ENCODE results near the gene SLCO2A1.

The SLCO2A1 gene

DNA sequence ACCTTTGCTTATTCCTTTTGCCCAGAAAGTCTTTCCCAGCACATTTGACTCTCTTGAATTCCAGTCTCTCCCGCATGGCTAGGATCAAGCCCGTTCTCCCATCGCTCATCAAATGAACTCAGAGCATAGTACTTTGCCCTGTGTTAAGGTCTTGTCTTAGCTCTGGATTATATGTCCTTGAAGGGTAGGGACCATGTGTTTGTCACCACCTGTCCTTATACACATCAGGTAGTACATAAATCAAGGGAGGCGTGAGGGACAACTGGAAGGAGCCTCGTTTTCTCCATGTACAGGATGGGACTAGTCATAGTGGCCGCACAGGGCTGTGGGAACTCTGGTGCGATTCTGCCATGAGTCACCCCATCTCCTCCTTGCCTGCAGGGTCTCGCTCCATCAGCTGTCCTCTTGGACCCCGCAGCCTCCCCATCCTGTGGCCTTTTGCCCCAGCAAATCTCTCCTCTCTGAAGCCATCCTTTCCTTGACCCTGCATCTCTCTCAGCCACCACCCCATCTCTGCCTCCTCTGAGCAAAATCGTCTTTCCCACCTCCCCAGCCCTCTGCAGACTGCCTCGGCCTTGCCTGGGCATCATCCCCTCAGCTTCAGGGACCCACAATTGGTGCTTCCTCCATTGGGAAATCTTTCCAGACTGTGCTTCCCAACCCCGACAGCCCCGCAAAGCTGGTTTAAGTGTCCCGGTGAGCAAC is 100.7 kb downstream of the SLCO2A1 start:
- DNase-seq: no peak

DNA sequence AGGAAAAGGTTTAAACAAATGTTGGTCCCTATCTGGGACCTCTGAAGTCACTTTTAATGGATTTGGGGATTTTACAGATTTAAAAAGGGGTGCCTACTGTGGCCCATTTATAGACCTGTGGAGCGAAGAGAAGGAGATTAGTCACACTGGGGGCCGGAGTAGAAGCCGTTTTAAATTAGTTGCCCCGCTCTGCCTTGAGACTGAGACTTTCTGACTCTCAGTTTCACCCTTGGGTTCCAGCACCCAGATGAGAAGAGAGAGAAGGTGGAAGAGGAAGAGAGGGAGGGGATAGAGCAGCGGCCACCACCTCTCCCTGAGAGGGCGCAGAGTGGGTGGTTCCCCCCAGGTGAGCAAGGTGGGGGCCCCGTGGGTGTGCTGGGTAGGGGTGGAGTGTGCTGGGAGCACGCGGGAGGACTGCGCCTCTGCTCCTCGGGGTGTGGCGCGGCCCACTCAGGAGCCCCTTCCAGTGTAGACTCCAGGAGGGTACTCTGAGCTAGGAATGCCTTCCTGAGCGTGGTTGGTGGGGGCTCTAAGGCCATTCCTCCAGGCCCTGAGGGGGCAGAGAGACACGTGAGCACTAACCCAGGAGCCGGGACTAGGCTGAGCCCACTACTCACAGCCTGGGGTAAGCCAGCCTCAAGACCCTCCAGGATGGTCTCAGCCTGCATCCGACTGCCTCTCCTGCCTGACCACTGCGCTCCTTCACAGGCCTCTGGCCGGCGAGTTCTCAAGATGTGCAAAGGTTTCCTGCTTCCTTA is 101.4 kb downstream of the SLCO2A1 start:
- DNase-seq: no peak

- peak; percentile 65 for DNase-seq
These were observed 102.1 kb downstream of the SLCO2A1 start for GRCh38 chr3:133927540-133928066.

GRCh38 chr3:133926736-133927539 is 102.8 kb downstream of the SLCO2A1 start:
- DNase-seq: no peak

- no peak for DNase-seq
These were observed 103.6 kb downstream of the SLCO2A1 start for GRCh38 chr3:133925960-133926735.

- no peak for DNase-seq
These were observed 105.7 kb downstream of the SLCO2A1 start for GRCh38 chr3:133924041-133924440.

DNA sequence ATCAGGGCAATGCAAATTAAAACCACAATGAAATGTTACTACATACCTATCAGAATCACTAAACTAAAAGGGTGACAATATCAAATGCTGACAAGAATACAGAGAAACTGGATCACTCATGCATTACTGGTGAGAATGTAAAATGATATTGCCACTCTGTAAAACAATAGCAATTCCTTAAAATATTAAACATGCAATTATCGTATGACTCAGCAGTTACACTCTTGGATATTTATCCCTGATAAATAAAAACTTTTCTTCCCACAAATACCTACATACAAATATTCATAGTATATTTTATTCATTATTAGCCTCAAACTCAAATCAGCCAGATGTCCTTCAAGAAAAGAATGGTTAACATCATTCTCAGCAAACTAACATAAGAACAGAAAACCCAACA is 108.1 kb downstream of the SLCO2A1 start:
- DNase-seq: no peak

- DNase-seq: no peak
These were observed 112.6 kb downstream of the SLCO2A1 start for GRCh38 chr3:133917144-133917543.

DNA sequence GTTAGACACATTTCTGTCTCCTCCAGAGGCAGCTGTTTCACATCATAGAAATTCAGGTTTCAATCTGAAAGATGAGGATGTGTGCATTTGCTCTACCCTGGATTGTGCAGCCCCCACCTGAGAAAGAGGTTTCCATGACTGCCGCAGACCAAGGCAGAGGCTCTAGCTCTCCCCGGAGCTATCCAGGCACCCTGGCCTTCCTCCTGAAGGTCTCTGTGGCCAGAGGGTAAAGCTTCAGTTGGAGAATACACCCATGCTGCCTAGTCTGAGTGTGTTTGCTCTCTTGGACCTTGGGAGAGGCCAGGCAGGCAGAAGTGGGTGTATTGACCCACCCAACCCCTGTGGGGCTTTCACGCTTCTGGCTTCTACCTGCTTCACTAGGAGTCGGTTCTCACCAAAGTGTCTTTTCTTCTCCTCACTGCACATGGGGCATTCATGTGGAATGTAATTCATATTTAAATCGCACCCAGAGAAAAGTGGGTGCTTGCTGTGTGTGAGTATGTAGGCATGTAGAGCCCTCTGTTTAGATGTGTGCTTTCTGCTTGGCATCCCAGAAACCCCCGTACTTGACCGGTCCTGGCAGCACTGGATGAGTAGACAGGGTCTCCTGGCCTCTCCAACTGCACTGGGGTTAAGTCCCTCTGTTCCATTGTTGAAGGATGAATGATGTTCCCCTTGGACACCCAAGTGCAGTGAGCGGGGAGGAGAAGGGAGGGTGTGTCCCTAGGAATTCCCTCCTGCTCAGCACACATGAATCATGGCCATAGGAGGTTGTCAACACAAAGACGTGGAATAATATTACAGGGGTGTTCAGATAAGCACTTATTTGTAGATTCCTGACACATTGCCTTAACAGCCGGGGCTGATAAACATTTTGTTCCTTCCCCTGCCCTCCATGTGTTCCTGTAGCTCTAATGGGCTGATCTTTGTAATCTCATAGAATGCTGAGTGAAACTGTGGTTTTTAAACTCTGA is 113.8 kb downstream of the SLCO2A1 start:
- no peak for DNase-seq

- DNase-seq: no peak
These were observed 114.7 kb downstream of the SLCO2A1 start for GRCh38 chr3:133914839-133915600.

DNA sequence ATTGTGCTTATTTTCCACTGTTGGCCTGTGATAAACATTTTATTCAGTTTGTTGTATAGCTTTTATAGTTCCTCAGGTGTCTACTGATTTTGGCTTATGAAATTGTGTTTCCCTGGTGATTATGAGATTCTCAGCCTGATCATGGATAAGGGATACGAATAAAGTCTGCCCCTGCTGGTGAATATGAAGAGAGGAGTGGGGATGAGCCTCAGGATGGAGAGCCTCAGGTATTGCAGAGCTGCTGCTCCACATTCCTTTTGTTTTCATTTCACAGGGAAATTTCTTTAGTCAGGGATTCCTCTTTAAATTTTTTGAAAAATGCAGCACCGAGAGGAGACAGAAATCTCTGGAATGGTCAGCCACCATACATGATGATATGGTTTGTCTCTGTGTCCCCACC is 119.3 kb downstream of the SLCO2A1 start:
- DNase-seq: no peak

DNA sequence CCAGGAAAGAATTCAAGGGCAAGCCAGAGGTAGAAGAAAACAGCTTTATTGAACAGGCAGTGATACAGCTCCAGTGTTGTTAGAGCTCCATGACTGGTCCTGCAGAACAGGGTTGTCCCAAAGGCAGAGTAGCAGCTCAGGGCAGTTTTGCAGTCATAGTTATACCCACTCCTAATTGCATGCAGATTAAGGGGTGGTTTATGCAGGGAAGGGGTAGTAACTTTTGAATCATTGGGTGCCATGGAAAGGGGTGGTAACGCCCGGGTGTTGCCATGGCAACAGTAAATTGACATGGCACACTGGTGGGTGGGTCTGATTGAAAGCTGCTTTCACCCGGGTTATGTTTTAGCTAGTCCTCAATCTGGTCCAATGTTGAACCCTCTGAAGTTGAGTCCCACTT is 124.3 kb downstream of the SLCO2A1 start:
- DNase-seq: no peak

GRCh38 chr3:133901847-133902246 is 127.9 kb downstream of the SLCO2A1 start:
- DNase-seq: no peak

DNA sequence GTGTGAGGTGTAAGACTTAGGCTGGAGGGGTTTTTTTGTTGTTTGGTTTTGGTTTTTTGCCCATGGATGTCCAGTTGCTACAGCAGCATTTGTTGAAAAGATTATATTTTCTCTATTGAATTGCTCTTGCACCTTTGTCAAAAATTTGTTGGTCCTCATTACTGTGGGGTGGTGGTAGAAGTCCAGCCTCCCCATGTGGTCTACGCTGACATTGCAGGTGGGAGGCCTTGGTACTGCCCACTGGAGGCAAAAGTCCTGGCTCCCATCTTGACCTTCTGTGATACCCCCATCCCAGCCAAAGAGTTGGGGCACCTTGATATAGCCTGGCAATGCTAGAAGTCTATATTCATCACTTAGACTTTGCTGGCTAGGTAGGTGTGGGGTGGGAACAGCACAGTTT is 128.6 kb downstream of the SLCO2A1 start:
- DNase-seq: no peak

GRCh38 chr3:133899311-133899710 is 130.4 kb downstream of the SLCO2A1 start:
- DNase-seq: no peak

DNA sequence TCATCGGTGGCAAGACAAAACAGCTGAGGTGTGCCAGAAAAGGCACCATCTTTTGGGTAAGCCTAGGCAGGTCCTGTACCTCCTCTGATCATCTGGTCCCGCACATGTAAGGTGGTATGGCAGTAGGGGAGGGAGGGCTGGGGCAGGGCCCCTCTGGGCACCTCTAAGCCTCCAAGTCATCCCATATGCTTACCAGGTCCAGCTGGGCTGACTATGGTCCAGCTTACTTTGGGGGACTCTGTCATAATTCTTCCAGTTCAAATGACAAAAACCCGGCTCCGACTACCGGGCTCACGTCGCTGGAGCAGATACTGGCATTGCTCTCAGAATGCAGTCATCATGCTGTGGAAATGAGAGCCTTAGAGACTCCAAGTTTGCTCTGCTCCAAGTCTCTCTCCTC is 132.2 kb downstream of the SLCO2A1 start:
- no peak for DNase-seq

DNA sequence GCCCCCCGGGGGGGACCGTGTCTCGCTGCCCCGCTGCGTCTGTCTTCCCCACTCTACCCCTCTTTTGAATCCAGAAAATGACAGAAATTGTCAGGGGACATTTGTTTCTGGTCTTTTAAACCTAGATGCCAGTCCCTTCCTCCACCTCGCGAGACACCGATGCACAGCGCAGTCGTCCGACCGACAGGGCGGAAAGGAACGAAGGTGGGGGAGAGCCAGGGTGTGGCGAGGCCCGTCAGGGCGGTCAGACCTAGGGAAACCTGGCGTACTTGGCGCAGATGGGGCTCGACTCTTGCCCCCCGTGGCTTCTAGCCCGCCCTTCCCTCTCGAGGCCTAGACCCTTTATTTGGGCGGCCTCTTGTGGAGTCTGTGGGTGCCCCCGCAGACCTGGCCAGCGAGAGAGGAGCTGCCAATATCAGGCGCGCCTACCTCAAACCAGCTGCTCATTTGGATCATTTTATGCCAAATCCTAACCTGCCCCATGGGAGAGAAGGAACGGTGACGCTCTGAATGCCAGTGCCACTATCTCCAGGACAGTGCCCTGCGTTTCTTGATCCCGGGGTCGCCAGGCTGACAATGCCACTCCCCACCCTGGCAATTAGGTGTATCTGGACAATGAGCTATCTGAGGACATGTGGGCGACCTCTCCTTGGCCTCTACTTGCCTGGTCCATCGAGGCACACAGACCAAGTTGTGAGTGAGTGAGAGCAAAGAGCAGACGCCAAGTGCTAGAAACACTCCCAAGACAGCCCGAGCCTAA is 133.5 kb downstream of the SLCO2A1 start:
- DNase-seq: no peak

DNA sequence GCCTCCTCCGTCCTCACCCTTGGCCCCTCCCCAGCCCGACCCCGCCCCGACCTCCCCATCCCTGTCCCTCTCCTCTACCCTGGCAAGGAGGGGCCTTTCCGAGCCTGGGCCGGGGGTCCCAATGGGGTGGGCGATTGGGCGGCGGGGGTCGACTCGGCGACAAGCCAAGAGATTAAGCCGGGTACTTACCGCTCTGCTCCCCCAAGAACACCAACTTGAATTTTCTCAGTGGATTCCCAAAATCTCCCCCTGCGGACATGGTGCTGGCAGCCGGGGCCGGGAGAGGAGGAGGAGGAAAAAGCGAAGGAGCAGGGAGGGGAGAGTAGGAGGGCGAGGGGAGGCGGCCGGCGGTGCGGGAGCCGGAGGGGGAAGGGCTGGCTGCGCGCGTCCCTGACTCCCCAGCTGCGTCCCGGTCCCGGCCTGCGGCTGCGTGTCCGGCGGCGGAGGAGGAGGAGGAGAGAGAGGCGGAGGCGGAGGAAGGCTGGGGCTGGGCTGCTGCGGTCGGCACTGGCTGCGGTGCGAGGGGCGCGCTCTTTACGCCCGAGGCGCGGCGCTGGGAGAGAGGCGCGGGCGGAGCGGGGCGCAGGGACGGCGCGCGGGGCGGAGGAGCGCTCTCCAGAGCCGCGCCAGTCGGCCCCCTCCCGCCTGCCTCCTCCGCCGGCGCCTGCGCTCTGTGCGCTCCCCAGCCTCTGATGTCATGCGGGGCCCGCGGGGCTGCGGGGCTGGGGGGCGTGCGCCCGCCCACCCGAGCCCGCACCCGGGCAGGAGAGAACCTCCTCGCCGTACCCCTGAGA is 134.3 kb downstream of the SLCO2A1 start, which contains the start of gene RAB6B:
RAB6B (minus strand) TSS at position 675 of the 794 bp plus-strand sequence; CDS start at position 259, 416 bp downstream.
- peak; percentile 12 for DNase-seq
